K562 (cell line): ENCODE data around the gene CAST. TPM values are rescaled to one million over a fixed set of nuclear protein-coding genes. Genes with fewer than 3 reads are reported as not detected.
A peak's percentile ranks its signal among the peaks of the same experiment; 100 is the strongest.

Source experiments
- ARID1B ChIP-seq: fragments of 450-650 bp; IDR thresholded peaks from 2 replicates; pipeline ENCODE4 v1.6.1; 2016; ENCODE audit warnings: antibody characterized with exemption, mild to moderate bottlenecking, inconsistent platforms
- CBFA2T3 ChIP-seq: fragments of 450-650 bp; IDR thresholded peaks from 2 replicates; pipeline ENCODE4 v1.6.1; 2017
- DMBX1 ChIP-seq: fragments of 250-450 bp; sonication (Bioruptor Pico); IDR thresholded peaks from 2 replicates; pipeline ENCODE4 v1.8.0; 2022; ENCODE audit warnings: inconsistent platforms, mild to moderate bottlenecking, moderate library complexity, borderline replicate concordance
- DPF2 ChIP-seq: fragments of 450-650 bp; IDR thresholded peaks from 2 replicates; pipeline ENCODE4 v1.6.1; 2016
- ELK3 ChIP-seq: fragments of 450-650 bp; formaldehyde crosslinking; IDR thresholded peaks from 2 replicates; pipeline ENCODE4 v1.4.0; 2020; ENCODE audit warnings: mild to moderate bottlenecking
- FOSL1 ChIP-seq: fragments of 200-800 bp; sonication (Bioruptor generic); conservative IDR thresholded peaks from 2 replicates; pipeline ENCODE4 v1.6.1; 2016; ENCODE audit warnings: missing genetic modification characterization, missing compliant biosample characterization
- HMBOX1 ChIP-seq: sonication (generic); IDR thresholded peaks from 2 replicates; pipeline ENCODE4 v1.6.1; 2016
- HNRNPUL1 ChIP-seq: fragments of 200-400 bp; formaldehyde crosslinking; IDR thresholded peaks from 2 replicates; pipeline ENCODE4 v1.6.1; 2017; ENCODE audit warnings: low read length
- JUN ChIP-seq, 2 experiments: sonication (generic) in 1 of 2; formaldehyde crosslinking in 1 of 2; IDR thresholded peaks; 2 replicates each; pipeline versions ENCODE4 v1.6.1 to v1.8.0; 2012 to 2022; ENCODE audit warnings: borderline replicate concordance in 2 of 2, mild to moderate bottlenecking in 2 of 2, improper control_type of control experiment in 1 of 2, low read depth in 1 of 2, low read length in 1 of 2, missing genetic modification reagents in 1 of 2
- KAT2B ChIP-seq: IDR thresholded peaks from one replicate; pipeline ENCODE4 v1.6.1; 2012; ENCODE audit warnings: low read depth, mild to moderate bottlenecking, control low read depth, inconsistent platforms, low read length, moderate library complexity
- MCM5 ChIP-seq: fragments of 450-650 bp; IDR thresholded peaks from 2 replicates; pipeline ENCODE4 v1.6.1; 2016; ENCODE audit warnings: low read depth
- MXI1 ChIP-seq: IDR thresholded peaks from 2 replicates; pipeline ENCODE4 v1.6.1; 2011; ENCODE audit warnings: low read depth, mild to moderate bottlenecking, improper control_type of control experiment, low read length
- MYBL2 ChIP-seq, 2 experiments: fragments of 450-650 bp in 1 of 2; sonication (generic) in 1 of 2; formaldehyde crosslinking in 1 of 2; IDR thresholded peaks; 2 replicates each; pipeline versions ENCODE4 v1.6.1 to v1.8.1; 2017 to 2022; ENCODE audit warnings: borderline replicate concordance in 1 of 2, inconsistent platforms in 1 of 2, low read depth in 1 of 2, mild to moderate bottlenecking in 1 of 2, missing genetic modification reagents in 1 of 2, moderate library complexity in 1 of 2
- NFE2 ChIP-seq: IDR thresholded peaks from 2 replicates; pipeline ENCODE4 v1.6.1; 2014; ENCODE audit warnings: antibody characterized with exemption, low read depth
- PRMT5 ChIP-seq: sonication (generic); formaldehyde crosslinking; IDR thresholded peaks from 2 replicates; pipeline ENCODE4 v1.5.0; 2020; ENCODE audit warnings: missing genetic modification reagents
- PTTG1 ChIP-seq: fragments of 450-650 bp; IDR thresholded peaks from 2 replicates; pipeline ENCODE4 v1.6.1; 2016; ENCODE audit warnings: low read depth, mild to moderate bottlenecking, missing genetic modification characterization, missing compliant biosample characterization
- RB1 ChIP-seq: fragments of 450-650 bp; IDR thresholded peaks from 2 replicates; pipeline ENCODE4 v1.6.1; 2017; ENCODE audit warnings: low read depth, mild to moderate bottlenecking
- SLC30A9 ChIP-seq: fragments of 250-450 bp; sonication (Bioruptor Pico); IDR thresholded peaks from 2 replicates; pipeline ENCODE4 v1.8.0; 2022; ENCODE audit warnings: mild to moderate bottlenecking, moderate library complexity
- SMAD4 ChIP-seq: fragments of 250-450 bp; sonication (Bioruptor Pico); conservative IDR thresholded peaks from 2 replicates; pipeline ENCODE4 v1.8.0; 2021; ENCODE audit warnings: inconsistent platforms, mild to moderate bottlenecking, moderate library complexity
- SMARCA4 ChIP-seq: fragments of 450-650 bp; IDR thresholded peaks from 2 replicates; pipeline ENCODE4 v1.6.1; 2016
- STAG1 ChIP-seq: sonication (generic); formaldehyde crosslinking; IDR thresholded peaks from 2 replicates; pipeline ENCODE4 v1.5.0; 2020; ENCODE audit warnings: missing genetic modification reagents, borderline replicate concordance
- TAF15 ChIP-seq: fragments of 200-400 bp; formaldehyde crosslinking; IDR thresholded peaks from 2 replicates; pipeline ENCODE4 v1.6.1; 2017; ENCODE audit warnings: mild to moderate bottlenecking, low read depth, low read length, moderate library complexity
- ZNF133 ChIP-seq: fragments of 250-450 bp; sonication (Bioruptor Pico); IDR thresholded peaks from 2 replicates; pipeline ENCODE4 v1.4.0; 2020; ENCODE audit warnings: mild to moderate bottlenecking
- ZNF175 ChIP-seq: fragments of 200-800 bp; sonication (Bioruptor generic); IDR thresholded peaks from 2 replicates; pipeline ENCODE4 v1.6.1; 2016; ENCODE audit warnings: low read depth, mild to moderate bottlenecking, missing genetic modification characterization, missing compliant biosample characterization
- polyA plus RNA-seq, 8 experiments: library from polyadenylated mRNA; depleted of rRNA in 4 of 8; stranded (reverse) in 5 of 8; unstranded in 3 of 8; fragments of >200 nt; fragmentation: Nextera tagmentation in 2 of 8; fragmentation: Illumina TruSeq in 1 of 8; extraction: Ambion mirVana in 2 of 8; extraction: Trizol in 1 of 8; gene quantifications; 2 replicates each; pipeline versions ENCODE4 v1.2.1 to v1.2.3, GENCODE V29; 2011 to 2014; ENCODE audit warnings: inconsistent platforms in 1 of 8, missing spikeins in 1 of 8
- total RNA-seq, 7 experiments: library from RNA; depleted of rRNA in 6 of 7; stranded (reverse); fragments of >200 nt in 6 of 7; fragmentation: Illumina TruSeq in 2 of 7; extraction: Trizol in 2 of 7; gene quantifications; 2 replicates each; pipeline versions ENCODE4 v1.2.1 to v1.2.3, GENCODE V29; 2011 to 2021; ENCODE audit warnings: low replicate concordance in 1 of 7
- TF ChIP-seq, protein P1 (sequence below), 2 experiments: fragments of 450-650 bp in 1 of 2; sonication (generic) in 1 of 2; formaldehyde crosslinking in 1 of 2; IDR thresholded peaks in 1 of 2; conservative IDR thresholded peaks in 1 of 2; 2 replicates each; pipeline versions ENCODE4 v1.6.1 to v1.8.1; 2016 to 2023; ENCODE audit warnings: mild to moderate bottlenecking in 2 of 2, moderate library complexity in 2 of 2, inconsistent platforms in 1 of 2, missing genetic modification reagents in 1 of 2
- TF ChIP-seq, protein P2 (sequence below): IDR thresholded peaks from 2 replicates; pipeline ENCODE4 v1.6.1; 2012; ENCODE audit warnings: low read depth, low read length, improper control_type of control experiment, borderline replicate concordance

Gene CAST
- total and polyA plus RNA-seq, 9 of the 15 experiments (the other 6 are each of a cell fraction or from before 2014, with no cell fraction given): 55.5 to 136 (median 86.1) TPM

GRCh38 chr5:96657068-96657467, 5.1 kb upstream of the CAST start (continued):
- TF ChIP-seq CBFA2T3 (peak; percentile 48; the same call in 1 of the 2 replicates), STAG1 (CRISPR knock-in tag) (no peak), DMBX1 (CRISPR knock-in tag) (no peak), NFE2 (0 out of 2 replicates have a peak, but pooled peaks have one; percentile 13), HNRNPUL1 (no peak), MYBL2 (IDR thresholded peaks at IDR 0.05; ENCODE audit: low read depth) (no peak), MYBL2 (CRISPR knock-in tag; IDR thresholded peaks at IDR 0.05; ENCODE audit: borderline replicate concordance) (no peak), MCM5 (no peak), TAF15 (no peak), HMBOX1 (no peak), SMARCA4 (peak; percentile 77; the same call in 1 of the 2 replicates), SMAD4 (no peak), ARID1B (peak; percentile 77), SLC30A9 (CRISPR knock-in tag) (no peak), ZNF133 (CRISPR knock-in tag) (no peak), KAT2B (no peak), JUN (IDR thresholded peaks at IDR 0.05; ENCODE audit: borderline replicate concordance, low read depth, low read length) (peak; percentile 87), JUN (CRISPR knock-in tag; IDR thresholded peaks at IDR 0.05; ENCODE audit: borderline replicate concordance) (no peak), PTTG1 (no peak), PRMT5 (CRISPR knock-in tag) (no peak), MXI1 (no peak), FOSL1 (peak; percentile 98), ZNF175 (0 out of 2 replicates have a peak, but pooled peaks have one; percentile 30), ELK3 (CRISPR knock-in tag) (no peak), RB1 (no peak), DPF2 (peak; percentile 62; the same call in 1 of the 2 replicates)
- TF ChIP-seq, protein P1, sequence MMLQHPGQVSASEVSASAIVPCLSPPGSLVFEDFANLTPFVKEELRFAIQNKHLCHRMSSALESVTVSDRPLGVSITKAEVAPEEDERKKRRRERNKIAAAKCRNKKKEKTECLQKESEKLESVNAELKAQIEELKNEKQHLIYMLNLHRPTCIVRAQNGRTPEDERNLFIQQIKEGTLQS (IDR thresholded peaks at IDR 0.05): peak; percentile 92
- TF ChIP-seq, protein P1 (CRISPR knock-in tag; conservative IDR thresholded peaks at IDR 0.05): no peak
- TF ChIP-seq, protein P2, sequence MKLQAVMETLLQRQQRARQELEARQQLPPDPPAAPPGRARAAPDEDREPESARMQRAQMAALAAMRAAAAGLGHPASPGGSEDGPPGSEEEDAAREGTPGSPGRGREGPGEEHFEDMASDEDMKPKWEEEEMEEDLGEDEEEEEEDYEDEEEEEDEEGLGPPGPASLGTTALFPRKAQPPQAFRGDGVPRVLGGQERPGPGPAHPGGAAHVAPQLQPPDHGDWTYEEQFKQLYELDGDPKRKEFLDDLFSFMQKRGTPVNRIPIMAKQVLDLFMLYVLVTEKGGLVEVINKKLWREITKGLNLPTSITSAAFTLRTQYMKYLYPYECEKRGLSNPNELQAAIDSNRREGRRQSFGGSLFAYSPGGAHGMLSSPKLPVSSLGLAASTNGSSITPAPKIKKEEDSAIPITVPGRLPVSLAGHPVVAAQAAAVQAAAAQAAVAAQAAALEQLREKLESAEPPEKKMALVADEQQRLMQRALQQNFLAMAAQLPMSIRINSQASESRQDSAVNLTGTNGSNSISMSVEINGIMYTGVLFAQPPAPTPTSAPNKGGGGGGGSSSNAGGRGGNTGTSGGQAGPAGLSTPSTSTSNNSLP: no peak
